GM18867 (cell line): ENCODE data around the gene OSBPL6.
"Not testable (repeated sequence)": the region's sequence is repeated elsewhere in the genome, so short reads cannot be mapped to it uniquely, and the experiment has no call there.

Experiments used
- ATAC-seq: cut with Tn5 transposase; IDR thresholded peaks from one replicate; pipeline ENCODE4 v1.9.1; 2021; ENCODE audit warnings: mild to moderate bottlenecking, moderate library complexity; ENCODE audit not compliant: unreplicated experiment

OSBPL6 gene

DNA sequence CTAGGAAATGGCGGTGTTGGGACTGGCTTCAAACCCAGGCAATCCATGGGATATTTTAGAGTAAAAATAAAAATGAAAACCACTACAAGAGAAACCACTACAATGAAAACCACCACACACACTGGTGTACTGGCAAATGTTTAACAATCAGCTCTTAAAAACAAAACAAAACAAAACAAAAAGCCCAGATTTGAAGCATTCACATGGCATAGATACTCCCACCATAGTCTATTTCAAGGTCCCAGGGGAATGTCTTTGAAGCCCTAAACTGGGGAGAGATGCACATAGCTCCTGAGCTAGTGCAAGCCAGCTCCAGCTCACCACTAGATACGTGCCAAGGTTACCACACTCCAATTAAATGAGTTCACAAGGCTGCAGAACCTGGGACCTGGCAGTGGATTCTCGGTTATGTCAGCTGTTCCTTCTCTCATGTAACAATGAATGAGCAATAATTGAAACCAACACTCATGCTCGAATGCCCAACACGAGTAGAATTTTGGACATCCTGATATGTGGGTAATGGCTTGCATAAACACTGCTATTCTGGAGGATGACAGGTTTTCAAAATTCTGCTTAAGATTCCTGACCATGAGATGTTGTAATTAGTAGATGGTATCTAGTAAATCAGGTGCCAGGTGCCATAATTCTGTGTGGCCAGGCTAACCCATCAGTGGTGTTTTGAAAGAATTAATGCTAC is 102.2 kb downstream of the OSBPL6 start:
- peak; percentile 47 for ATAC-seq

DNA sequence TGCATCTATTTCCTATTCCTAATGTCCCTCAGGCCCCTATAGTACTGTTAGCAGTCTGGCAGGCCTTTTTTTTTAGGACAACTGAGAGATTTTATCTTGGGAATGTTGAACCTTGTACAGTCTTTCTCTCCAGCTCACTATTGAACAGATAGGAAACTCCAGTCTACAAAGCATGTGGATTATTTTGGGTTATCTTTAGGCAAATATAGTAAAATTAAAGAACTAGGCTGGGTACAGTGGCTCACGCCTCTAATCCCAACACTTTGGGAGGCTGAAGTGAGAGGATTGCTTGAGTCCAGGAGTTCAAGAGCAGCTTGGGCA is 102.7 kb downstream of the OSBPL6 start:
- ATAC-seq, result no peak

DNA sequence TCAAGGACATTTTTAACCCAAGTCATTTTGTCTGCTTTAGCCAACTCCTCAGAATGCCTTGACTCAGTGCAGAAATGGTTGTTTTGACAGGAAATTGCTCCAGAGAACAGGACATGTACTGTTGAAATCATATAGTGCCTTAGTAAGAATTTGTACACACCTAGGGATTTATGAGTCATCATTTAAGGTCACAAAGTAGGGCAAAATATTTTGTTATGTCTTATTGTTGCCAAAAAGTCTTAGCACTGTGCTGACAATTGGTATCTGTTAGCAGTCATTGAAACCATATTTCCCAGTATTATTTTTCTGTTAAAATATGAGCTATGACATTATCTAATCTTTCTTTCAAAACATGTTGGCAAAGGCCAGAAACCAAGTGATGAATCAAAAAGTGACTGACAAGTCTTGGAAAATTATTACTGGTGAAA is 104.5 kb downstream of the OSBPL6 start:
- no peak for ATAC-seq

DNA sequence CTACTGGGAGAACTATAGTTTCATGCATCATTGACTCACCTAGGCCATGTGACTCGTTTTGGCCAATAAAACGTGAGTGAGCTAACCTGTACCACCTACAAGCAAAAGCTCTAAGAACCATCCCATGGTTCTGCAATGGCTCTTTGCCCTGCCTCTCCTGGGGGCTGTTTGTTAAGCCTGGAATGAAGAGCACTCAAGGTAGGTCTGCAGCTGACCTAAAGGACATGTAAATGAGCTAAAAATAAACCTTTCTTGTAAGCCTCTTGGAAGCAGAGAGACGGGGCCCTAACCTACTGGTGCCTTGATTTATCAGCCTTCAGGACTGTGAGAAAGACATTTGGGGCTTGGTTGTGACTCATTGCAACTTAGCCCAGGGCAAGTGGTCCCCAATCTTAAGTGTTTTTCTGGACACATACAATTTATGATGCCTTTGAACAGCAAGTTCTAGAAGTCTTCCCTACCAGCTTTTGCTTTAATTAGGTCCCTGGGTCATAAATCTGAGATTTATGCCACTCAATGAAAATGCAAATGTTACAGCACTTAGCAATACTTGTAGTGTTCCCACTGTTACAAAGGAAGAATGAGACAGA is 107.4 kb downstream of the OSBPL6 start:
- ATAC-seq, result no peak

DNA sequence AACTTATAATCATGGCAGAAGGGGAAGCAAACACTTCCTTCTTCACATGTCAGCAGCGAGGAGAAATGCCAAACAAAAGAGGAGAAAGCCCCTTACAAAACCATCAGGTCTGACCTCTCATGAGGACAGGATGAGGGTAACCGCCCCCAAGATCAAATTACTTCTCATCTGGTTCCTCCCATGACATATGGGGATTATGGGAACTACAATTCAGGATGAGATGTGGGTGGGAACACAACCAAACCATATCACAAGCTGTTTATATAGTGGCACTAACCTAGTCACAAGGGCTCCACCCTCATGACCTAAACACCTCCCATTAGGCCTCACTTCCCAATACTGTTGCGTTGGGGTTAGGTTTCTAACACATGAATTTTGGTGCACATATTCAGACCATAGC is 110.0 kb downstream of the OSBPL6 start:
- no peak for ATAC-seq

DNA sequence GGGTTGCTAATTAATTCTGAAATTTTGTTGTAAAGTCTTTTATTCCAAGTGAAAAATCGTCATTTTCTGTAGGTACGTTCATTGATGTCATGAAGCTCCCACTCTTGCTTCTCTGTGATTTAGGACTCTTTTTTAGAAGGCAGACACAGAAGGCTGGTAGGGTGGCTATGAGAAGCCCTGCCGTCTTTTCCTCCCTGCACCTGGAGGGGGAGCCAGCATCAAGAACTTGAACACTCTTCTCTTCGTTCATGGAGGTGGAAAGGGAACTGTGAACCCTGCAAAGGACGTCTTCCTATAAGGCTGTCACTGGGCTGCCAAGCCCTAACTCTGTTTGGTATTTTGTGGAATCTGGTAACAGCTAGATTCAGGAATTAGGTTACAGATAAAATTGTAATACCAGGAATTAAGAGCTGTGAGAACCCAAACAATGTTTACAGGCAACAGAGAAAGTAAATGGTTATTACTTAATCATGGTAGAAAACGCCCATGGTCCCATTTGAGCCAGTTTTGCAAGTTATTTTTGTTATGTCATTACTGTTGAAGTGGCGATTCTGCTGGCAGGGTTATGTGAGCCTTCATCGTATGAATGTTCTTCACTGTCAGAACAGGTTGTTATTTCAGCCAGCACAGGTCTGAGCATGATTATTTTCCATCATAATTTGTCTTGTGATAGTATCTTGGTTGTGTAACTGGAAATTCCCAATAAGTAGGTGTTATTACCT is 112.2 kb downstream of the OSBPL6 start:
- peak; percentile 99 for ATAC-seq

DNA sequence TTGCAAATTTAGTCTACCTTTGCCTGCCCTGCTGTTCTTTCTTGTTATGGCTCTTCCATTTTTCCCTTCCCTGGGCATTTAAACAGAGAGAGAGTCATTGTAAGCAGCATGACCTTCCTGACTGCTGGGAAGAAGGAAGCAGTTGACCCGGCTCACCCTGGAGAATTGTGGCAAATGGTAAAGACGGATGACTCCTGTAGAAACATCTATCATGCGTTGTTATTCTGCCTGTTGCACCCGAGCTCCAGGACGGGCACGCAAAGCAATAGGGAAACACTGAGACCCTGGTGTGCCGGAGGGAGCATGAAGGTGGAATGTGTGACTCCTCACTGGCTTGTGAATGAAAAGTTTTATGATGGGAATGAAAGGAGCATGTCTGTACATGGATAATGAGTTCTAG is 113.3 kb downstream of the OSBPL6 start:
- ATAC-seq, result no peak

DNA sequence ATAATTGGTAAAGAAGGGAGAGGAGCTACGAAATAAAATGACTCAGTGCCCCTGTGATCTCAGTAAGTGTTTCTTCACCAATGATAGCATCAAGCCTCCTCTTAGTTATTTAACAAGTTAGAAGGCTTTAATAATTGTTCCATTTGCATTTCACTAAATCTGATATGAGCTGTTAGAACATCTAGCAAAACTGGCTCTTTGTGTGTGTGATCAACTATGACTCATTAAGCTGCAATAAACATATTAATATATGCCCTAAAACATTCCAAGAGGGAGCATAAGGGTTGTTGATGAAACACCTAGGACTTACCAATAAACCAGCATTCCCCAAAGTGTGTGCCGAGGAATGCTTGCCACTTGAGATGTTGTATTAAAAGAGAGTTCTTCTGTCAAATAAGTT is 115.2 kb downstream of the OSBPL6 start:
- no peak for ATAC-seq

DNA sequence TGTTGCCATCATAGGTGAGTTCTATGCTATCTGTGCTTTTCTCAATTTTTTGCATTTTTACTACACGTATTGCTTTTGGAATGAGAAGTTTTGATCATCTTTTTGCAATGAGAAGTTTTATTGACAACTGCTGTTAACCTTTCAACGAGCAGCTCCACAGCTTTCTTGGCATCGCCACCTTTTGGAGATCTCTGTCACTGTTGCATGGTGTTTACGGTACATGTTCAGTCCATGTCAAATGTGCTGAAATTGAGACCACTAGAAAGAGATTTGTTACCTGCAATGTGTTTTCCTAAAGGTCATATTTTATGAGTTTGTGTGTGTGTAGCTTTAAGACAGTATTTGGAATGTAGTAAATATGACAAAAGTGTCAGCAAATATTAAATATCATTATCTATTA is 120.8 kb downstream of the OSBPL6 start:
- no peak for ATAC-seq

DNA sequence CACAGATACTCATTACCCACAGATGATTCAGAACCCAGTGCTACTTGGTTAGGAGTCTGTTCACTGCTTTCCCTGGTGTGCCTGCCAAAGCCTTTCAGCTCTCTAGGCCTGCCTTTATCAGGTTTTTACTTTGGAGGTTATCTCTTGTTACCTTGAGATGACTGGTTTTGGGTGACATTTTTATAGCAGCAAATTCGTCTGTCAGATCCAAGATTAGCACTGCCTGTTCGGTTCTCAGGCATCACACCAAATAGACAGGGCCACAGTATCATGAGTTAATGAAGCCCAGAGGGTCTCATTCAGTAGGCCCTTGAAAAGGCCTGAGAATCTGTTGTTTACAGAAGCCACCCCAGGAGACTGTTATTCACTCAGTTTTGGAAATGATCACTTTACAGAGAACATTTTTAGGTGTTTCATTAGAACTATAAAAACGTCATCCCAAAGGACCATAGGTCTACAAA is 121.2 kb downstream of the OSBPL6 start:
- no peak for ATAC-seq

DNA sequence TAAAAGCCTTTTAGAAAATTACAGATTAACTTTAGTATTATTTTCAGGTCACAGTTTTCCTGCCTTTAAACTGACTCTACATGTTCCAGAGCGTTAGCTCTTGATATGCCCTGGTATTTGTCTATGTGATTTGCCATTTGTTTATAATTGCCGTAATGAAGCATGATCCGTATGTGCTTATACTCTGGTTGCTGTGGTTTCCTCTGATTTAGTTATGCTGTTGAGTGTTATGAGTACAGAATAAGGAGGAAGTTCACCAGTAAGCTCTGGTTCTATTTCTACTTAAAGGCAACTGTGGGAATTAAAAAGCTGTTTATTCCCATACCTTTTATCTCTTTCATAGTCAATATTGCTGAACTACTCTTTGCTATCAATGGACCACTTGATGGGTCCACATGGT is 123.5 kb downstream of the OSBPL6 start:
- ATAC-seq, result no peak

DNA sequence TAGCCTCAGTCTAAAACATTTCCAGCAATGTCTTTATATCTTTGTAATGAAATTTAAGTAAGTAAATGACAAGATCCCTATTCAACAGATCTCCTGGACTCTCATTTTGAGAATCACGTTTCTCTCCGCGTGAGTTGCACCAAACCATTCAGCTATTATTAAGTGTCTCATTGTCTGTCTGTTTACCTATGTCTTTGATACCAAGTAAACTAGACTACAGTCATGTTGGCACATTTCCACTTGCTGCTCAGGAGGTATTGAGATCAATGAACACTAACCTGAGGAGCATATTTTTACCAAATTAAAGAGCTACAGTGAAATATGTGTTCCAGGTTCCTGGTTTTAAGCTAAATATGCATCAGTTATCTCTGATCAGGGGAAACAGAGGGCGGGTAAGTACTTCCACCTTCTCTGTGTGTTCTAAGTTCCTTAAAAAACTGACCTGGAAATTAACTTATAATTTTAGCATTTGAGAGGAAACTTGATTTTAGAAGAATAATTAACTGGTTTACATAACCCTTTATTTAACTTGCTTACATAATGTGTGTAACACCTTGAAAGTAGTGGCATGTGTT is 125.8 kb downstream of the OSBPL6 start:
- no peak for ATAC-seq

DNA sequence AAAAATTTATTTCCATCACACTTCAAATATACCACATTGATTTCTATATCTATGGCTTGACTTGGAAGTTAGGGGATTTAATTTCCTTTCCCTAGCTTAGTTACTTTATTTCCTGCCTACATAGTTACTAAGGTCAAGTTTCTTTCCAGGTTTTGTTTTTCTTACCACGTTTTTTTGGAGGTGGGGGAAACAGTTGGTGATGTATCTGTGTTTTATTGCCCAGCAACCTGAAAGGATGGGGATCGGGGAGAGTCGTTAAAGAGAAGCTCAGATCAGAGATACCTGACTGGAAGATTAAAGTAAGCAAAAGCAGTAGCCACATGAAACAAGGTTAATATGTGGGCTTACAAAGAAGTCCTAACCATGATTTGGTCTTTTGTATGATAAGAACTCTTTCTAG is 127.8 kb downstream of the OSBPL6 start:
- ATAC-seq, result no peak

DNA sequence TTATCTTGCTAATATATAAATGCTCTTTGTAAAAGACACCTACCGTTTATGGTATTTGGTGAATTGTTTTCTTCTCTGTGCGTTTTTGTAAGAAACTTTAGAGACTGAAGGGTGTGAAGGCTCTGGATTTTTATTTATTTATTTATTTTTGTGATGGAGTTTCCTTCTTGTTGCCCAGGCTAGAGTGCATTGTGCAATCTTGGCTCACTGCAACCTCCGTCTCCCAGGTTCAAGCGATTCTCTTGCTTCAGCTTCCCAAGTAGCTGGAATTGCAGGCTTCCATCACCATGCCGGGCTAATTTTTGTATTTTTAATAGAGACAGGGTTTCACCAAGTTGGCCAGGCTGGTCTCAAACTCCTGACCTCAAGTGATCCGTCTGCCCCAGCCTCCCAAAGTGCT is 129.0 kb downstream of the OSBPL6 start:
- ATAC-seq, result not testable (repeated sequence)

DNA sequence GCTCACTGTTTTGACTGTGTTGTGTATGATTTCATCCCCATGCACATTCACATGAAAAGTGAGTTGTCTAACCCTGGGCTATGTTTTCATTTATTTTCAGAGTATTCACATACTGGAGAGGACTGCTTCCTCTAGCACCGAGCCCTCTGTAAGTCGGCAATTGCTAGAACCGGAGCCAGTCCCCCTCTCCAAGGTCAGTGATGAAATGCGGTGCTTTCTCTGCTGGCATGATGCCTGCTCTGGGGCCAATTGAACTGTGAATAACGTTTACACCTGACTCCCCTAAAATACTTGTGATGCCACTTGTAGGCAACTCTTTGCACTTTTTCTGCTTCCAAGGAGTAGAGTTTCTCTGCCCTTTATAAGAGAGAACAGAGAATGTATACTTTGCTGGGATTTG is 129.8 kb downstream of the OSBPL6 start:
- no peak for ATAC-seq

DNA sequence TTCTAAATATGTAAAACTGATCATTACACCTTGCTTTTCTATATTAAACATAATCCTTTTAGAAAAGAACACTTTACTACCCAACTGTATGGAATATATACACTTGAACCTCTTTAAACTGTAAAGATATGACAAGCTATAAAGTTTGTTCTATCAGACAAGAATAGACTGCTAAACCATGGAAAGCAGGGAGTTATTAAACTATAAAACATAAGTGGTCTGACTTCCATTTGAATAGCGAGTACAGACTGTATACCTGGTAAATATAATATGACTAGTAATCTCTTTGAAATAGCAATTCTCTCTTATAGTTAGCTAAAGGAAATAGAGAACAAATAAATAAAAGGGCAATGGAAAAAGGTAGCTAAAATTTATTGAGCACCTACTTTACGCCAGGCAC is 131.0 kb downstream of the OSBPL6 start:
- ATAC-seq, result no peak

DNA sequence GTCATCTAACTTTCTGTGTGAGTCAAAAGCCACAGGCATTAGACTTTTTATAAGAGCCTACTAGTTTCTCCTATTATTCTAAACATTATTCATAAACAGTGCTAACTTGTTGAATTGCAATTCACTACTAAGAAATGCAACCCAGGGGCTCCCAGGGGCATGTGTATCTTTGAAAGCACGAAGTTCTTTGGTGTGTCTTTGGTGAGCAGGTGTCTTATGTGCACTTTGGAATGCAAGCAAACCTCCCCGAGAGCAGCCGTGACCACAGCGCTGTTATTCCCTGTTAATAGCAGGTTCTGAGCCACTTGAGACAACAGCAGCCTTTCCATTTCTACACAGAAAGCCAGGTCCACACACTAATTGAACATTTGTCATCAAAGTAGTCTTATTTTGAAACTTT is 133.2 kb downstream of the OSBPL6 start:
- no peak for ATAC-seq

DNA sequence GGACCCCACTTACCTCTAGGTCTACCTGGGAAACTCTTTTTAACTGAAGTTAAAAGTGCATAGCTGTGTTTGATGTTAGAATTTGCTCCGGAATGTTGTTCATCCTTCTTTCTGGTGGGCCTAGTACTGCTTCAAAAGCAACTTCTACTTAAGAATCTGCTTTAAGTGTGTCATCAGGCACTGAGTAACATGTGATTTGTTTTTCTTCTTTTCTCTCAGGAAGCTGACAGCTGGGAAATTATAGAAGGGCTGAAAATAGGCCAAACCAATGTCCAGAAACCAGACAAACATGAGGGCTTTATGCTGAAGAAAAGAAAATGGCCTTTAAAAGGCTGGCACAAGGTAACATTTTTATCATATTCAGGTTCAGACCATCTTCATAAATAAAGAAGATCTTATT is 133.7 kb downstream of the OSBPL6 start:
- no peak for ATAC-seq

DNA sequence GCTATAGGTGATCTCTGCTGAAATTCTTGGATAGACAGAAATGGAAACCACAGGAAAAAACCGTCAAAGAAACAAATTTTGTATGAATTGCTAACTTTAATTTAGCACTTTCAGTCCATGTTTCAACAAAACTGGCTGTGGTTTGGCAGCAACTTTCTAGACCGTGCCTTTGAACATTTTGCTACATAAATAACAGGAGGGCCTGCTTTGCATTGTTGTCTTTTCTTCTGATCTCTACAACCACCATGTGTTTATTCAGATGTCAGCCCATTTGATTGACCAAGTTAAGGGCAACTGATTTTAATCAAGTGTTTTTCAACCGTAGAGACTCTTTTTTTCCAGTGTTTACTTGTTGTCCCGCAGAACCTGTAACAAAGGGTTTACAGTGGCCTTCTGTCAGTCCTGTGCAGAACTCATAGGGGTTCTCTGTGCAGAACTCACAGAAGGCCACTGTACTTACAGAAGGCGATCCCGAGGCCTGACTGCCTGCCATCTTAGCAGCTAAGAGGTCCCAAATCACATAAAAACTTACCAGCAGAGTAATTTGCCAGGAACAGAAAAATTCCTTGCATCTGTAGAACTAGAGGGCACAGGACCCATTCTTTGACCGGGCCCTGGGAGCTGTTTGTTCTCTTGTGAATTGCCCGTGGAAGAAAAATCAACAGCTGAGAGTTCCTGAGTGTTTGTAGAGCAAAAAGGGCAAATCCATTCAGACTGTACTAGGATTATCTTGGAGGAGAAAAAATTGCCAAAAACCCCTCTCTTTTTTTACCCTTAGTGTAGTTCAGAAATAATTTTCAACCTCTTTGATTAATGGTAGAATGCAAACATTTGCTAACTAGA is 136.1 kb downstream of the OSBPL6 start:
- ATAC-seq, result no peak

DNA sequence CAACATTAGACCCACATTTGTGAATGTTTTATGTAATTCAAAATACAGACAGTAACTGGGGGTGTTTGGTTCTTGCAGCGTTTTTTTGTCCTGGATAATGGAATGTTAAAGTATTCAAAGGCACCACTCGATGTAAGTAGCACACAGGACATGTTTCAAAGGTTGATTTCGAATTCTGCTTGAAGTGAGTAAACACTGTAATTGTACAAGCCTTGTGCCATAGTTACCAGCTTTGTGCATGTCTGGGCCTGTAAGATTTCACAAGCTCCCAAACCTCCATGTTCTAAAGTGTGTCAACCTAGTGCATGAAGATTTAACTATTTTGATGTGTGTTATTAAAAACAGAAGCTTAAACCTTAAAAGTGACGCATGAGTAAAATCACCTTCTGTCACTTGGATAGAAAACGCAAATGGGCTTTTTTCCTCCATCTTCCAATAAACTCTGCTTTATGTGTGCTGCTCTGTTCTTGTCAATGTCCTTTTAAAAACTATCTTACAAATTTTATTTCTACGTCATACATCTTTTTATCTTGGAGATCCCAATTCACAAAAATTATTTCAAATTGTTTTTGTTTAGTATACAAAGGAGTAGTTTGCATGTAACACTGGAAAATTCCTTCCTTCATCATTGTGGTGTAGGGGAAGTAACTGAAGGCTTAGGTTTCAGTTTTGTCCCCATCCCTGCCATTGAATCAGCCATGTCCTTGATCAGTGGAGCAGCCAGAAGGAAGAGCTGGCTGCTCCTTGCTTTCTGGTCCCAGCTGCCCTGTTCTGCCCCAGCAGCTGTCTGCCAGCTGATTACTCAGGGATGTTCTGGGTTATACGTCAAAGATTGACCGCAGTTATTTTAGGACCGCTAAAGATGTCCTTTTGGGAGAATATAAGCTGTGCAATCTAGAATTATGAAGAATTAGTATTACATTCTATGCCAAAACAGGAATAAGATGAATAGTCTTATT is 137.4 kb downstream of the OSBPL6 start:
- ATAC-seq, result no peak
